B cell (primary cell): ENCODE measurements around the gene COBL. TPM values are rescaled to one million over a fixed set of nuclear protein-coding genes. Genes with fewer than 3 reads are reported as not detected.

ENCODE experiments used
- ATAC-seq: fragments of 200-7000 bp; cut with Tn5 transposase; one replicate; pipeline ENCODE4 v1.10.0; 2021; ENCODE audit warnings: low read depth, mild to moderate bottlenecking, moderate number of reproducible peaks, moderate library complexity
- CTCF ChIA-PET: fragments of 350-600 bp; sonication (Branson Sonifier 250); formaldehyde crosslinking; loops from one replicate; lab custom pipeline; 2021; ENCODE audit warnings: antibody characterized with exemption, inconsistent platforms; lab: Charles Lee
- POLR2A ChIA-PET: fragments of 350-600 bp; sonication (Branson Sonifier 250); formaldehyde crosslinking; loops from one replicate; lab custom pipeline; 2021; ENCODE audit warnings: antibody characterized with exemption; lab: Charles Lee
- DNase-seq: peaks from one replicate; pipeline ENCODE4 v3.0.0; 2013
- H2AFZ ChIP-seq: 2 replicates; pipeline ENCODE4 v1.6.1; 2012; ENCODE audit warnings: mild to moderate bottlenecking, low read depth, low read length; ENCODE audit not compliant: insufficient read depth, poor library complexity, severe bottlenecking
- H3K27ac ChIP-seq, 2 donors: 1 replicate in 1 of 2; 2 replicates in 1 of 2; pipeline ENCODE4 v1.5.1; 2012 to 2013; ENCODE audit warnings: low read length in 2 of 2, mild to moderate bottlenecking in 2 of 2, moderate library complexity in 1 of 2
- H3K27me3 ChIP-seq, 4 experiments: fragments of 200-600 bp in 1 of 4; sonication (generic) in 1 of 4; replicated peaks in 1 of 4; 1 replicate in 2 of 4; 2 replicates in 2 of 4; pipeline versions ENCODE4 v1.6.1 to v1.7.0; 2013 to 2016; ENCODE audit warnings: low read length in 3 of 4, mild to moderate bottlenecking in 2 of 4, mixed read lengths in 1 of 4, moderate library complexity in 1 of 4; ENCODE audit not compliant: insufficient read depth in 4 of 4, control insufficient read depth in 3 of 4; ENCODE audit errors: control extremely low read depth in 1 of 4
- H3K36me3 ChIP-seq, 2 experiments: replicated peaks in 1 of 2; 1 replicate in 1 of 2; 2 replicates in 1 of 2; pipeline versions ENCODE4 v1.6.1 to v1.7.1; 2013; ENCODE audit warnings: low read length in 1 of 2; ENCODE audit not compliant: insufficient read depth in 2 of 2, control insufficient read depth in 1 of 2; ENCODE audit errors: control extremely low read depth in 1 of 2, extremely low read depth in 1 of 2
- H3K4me1 ChIP-seq, 2 donors: fragments of 200-600 bp in 1 of 2; sonication (generic) in 1 of 2; 1 replicate in 1 of 2; 2 replicates in 1 of 2; pipeline versions ENCODE4 v1.5.1 to v1.6.1; 2013 to 2017; ENCODE audit warnings: low read length in 2 of 2; ENCODE audit not compliant: control insufficient read depth in 2 of 2, insufficient read depth in 2 of 2
- H3K4me2 ChIP-seq: replicated peaks from 2 replicates; pipeline ENCODE3; 2012; ENCODE audit warnings: mild to moderate bottlenecking, low read depth, low read length; ENCODE audit not compliant: poor library complexity, severe bottlenecking
- H3K4me3 ChIP-seq, 5 experiments: fragments of 200-600 bp in 1 of 5; sonication (generic) in 1 of 5; 1 replicate in 3 of 5; 2 replicates in 2 of 5; pipeline versions ENCODE4 v1.5.1 to v1.7.0; 2011 to 2016; ENCODE audit warnings: low read length in 4 of 5, mild to moderate bottlenecking in 4 of 5, low read depth in 2 of 5, control low read depth in 1 of 5, moderate library complexity in 1 of 5; ENCODE audit not compliant: insufficient read depth in 1 of 5; ENCODE audit errors: control extremely low read depth in 1 of 5, extremely low read depth in 1 of 5
- H3K79me2 ChIP-seq: fragments of 200-600 bp; sonication (generic); one replicate; pipeline ENCODE4 v1.6.0; 2016; ENCODE audit warnings: low read length; ENCODE audit not compliant: control insufficient read depth, insufficient read depth
- H3K9ac ChIP-seq: fragments of 200-600 bp; sonication (generic); 2 replicates; pipeline ENCODE4 v1.6.1; 2017; ENCODE audit warnings: mild to moderate bottlenecking, low read length, moderate library complexity
- H3K9me3 ChIP-seq, 3 donors: one replicate each; pipeline versions ENCODE4 v1.6.1 to v1.7.1; 2013; ENCODE audit warnings: low read length in 2 of 3; ENCODE audit not compliant: control insufficient read depth in 2 of 3, insufficient read depth in 1 of 3; ENCODE audit errors: control extremely low read depth in 1 of 3
- H4K20me1 ChIP-seq: 2 replicates; pipeline ENCODE4 v1.6.0; 2012; ENCODE audit warnings: mild to moderate bottlenecking, low read length; ENCODE audit not compliant: insufficient read depth, control insufficient read depth, poor library complexity, severe bottlenecking
- H3K27ac Mint-ChIP-seq: one replicate; pipeline ENCODE4 v1.8.0; 2021; ENCODE audit warnings: mixed read lengths
- H3K27me3 Mint-ChIP-seq: one replicate; pipeline ENCODE4 v1.8.0; 2021; ENCODE audit warnings: mixed read lengths
- H3K4me1 Mint-ChIP-seq: one replicate; pipeline ENCODE4 v1.8.0; 2021; ENCODE audit warnings: mixed read lengths
- H3K4me3 Mint-ChIP-seq: one replicate; pipeline ENCODE4 v1.8.0; 2021; ENCODE audit warnings: mixed read lengths
- H3K9me3 Mint-ChIP-seq: one replicate; pipeline ENCODE4 v1.8.0; 2022; ENCODE audit warnings: mixed read lengths; ENCODE audit not compliant: insufficient read depth
- EZH2 ChIP-seq: IDR thresholded peaks from 2 replicates; pipeline ENCODE4 v1.6.1; 2012; ENCODE audit warnings: borderline replicate concordance, low read depth, mild to moderate bottlenecking, moderate library complexity, low read length; ENCODE audit not compliant: insufficient read depth, poor library complexity, severe bottlenecking
- WGBS: methylation state at CpG from one replicate; pipeline ENCODE4 v1.1.5; 2013; ENCODE audit warnings: missing lambda C conversion rate; ENCODE audit not compliant: insufficient coverage; 5-methylcytosine and 5-hydroxymethylcytosine counted together
- intact Hi-C: fragments of 100-400 bp; cut with micrococcal nuclease; formaldehyde crosslinking; loops from one replicate; pipeline ENCODE4 v1.10.0; 2022
- polyA plus RNA-seq: library from polyadenylated mRNA; depleted of rRNA; stranded (reverse); fragments of >200 nt; gene quantifications from 2 replicates; pipeline ENCODE4 v1.2.3, GENCODE V29; 2012
- total RNA-seq, 2 donors: library from RNA; stranded (reverse); fragments of 120-200 nt in 1 of 2; gene quantifications; 1 replicate in 1 of 2; 2 replicates in 1 of 2; pipeline versions ENCODE4 v1.2.3 to v1.2.4, GENCODE V29; 2013 to 2022
- TF ChIP-seq, protein P1 (sequence below): fragments of 200-600 bp; IDR thresholded peaks from one replicate; pipeline ENCODE4 v1.8.0; 2022; ENCODE audit warnings: antibody characterized with exemption, mild to moderate bottlenecking

Gene COBL
- total and polyA plus RNA-seq, 2 donors (not counting 1 experiment from before 2014, with no cell fraction given) = not detected

DNA sequence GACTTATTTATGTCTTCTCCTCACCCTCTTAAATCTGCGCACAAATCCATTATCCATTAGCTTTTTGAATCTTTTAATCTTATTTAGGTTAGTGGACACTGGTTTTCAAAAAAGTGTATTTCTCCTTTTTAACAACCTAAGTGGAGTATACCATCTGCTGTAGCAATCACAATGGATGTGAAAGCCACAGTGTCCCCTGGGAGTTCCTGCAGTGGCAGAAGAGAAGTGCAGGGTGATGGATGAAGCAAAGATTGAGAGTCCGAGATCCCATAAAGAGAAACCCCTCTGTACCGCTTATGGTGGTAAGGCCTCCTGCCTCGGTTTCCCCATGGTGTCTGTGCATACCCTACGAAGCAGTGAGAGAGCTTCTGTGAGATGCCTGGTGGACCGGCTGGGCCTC, 236.4 kb downstream of the COBL start:
- Histone ChIP-seq H3K4me3 (no peak overlapping the region), H3K9me3 (peaks cover 0 to 5% (median 0%) of the 10 kb centered on the region in 3 donors), H3K27me3 (no peaks in the 10 kb centered on the region), H2AFZ (no peak overlapping the region), H3K4me1 (no peaks in the 10 kb centered on the region), H3K9ac (no peak overlapping the region), H4K20me1 (no peaks in the 10 kb centered on the region), H3K27ac (no peak overlapping the region), H3K4me2 (no peak overlapping the region), H3K79me2 (no peaks in the 10 kb centered on the region), H3K36me3 (no peaks in the 10 kb centered on the region)
- intact Hi-C loops = no loop called here
- TF ChIP-seq, protein P1, sequence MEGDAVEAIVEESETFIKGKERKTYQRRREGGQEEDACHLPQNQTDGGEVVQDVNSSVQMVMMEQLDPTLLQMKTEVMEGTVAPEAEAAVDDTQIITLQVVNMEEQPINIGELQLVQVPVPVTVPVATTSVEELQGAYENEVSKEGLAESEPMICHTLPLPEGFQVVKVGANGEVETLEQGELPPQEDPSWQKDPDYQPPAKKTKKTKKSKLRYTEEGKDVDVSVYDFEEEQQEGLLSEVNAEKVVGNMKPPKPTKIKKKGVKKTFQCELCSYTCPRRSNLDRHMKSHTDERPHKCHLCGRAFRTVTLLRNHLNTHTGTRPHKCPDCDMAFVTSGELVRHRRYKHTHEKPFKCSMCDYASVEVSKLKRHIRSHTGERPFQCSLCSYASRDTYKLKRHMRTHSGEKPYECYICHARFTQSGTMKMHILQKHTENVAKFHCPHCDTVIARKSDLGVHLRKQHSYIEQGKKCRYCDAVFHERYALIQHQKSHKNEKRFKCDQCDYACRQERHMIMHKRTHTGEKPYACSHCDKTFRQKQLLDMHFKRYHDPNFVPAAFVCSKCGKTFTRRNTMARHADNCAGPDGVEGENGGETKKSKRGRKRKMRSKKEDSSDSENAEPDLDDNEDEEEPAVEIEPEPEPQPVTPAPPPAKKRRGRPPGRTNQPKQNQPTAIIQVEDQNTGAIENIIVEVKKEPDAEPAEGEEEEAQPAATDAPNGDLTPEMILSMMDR = no peak
- no peak for TF ChIP-seq EZH2
- H3K4me3 Mint-ChIP-seq = no peak overlapping the region
- no peaks in the 10 kb centered on the region for H3K4me1 Mint-ChIP-seq
- no peak for DNase-seq
- H3K9me3 Mint-ChIP-seq = no peaks in the 10 kb centered on the region
- no peaks in the 10 kb centered on the region for H3K27me3 Mint-ChIP-seq
- ATAC-seq = no peak
- no peak overlapping the region for H3K27ac Mint-ChIP-seq
- CTCF ChIA-PET = interaction anchor here (1.4 kb wide), 1 partner anchor 83 kb away, joined by 3 read pairs; no protein-coding TSS in a partner anchor
- 96% methylated on average over 3 of the region's 6 CpGs for WGBS
- POLR2A ChIA-PET = no interaction called here

DNA sequence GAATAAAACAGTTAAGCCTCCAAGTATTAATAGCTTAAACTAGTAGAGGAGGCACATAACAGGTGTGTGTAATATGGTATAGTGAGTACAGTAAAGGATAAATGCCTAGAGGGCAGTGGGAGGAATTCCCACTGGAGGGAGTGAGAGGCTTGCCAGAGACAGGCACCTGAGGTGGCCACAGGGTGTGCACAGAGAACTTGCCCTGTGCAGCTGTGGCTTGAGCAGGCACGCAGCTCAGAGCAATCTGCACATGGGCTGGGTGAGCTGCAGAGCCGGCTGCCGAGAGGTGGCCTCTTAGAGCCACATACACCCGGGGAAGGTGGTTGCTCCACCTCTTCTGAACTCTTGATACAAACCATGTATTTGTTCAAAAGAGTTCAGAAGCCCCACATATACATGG, 237.1 kb downstream of the COBL start:
- Histone ChIP-seq H2AFZ (no peak overlapping the region), H3K4me1 (no peaks in the 10 kb centered on the region), H3K79me2 (no peaks in the 10 kb centered on the region), H3K9ac (no peak overlapping the region), H3K36me3 (no peaks in the 10 kb centered on the region), H3K4me3 (no peak overlapping the region), H3K9me3 (peaks cover 0 to 5% (median 0%) of the 10 kb centered on the region in 3 donors), H3K27me3 (no peaks in the 10 kb centered on the region), H3K27ac (no peak overlapping the region), H4K20me1 (no peaks in the 10 kb centered on the region), H3K4me2 (no peak overlapping the region)
- DNase-seq (no peak), ATAC-seq (no peak)
- Mint-ChIP-seq H3K4me1 (no peaks in the 10 kb centered on the region), H3K4me3 (no peak overlapping the region), H3K27me3 (no peaks in the 10 kb centered on the region), H3K27ac (no peak overlapping the region), H3K9me3 (no peaks in the 10 kb centered on the region)
- intact Hi-C loops = no loop called here
- TF ChIP-seq EZH2 = no peak
- TF ChIP-seq, protein P1 = no peak
- 85% methylated on average over 4 of the region's 4 CpGs for WGBS
- CTCF ChIA-PET = interaction anchor here (1.4 kb wide), 1 partner anchor 83 kb away, joined by 3 read pairs; no protein-coding TSS in a partner anchor
- POLR2A ChIA-PET = no interaction called here
